Measurements from ENCODE around the gene NINJ1.
A peak's percentile ranks its signal among the peaks of the same experiment; 100 is the strongest.

NINJ1 gene

DNA sequence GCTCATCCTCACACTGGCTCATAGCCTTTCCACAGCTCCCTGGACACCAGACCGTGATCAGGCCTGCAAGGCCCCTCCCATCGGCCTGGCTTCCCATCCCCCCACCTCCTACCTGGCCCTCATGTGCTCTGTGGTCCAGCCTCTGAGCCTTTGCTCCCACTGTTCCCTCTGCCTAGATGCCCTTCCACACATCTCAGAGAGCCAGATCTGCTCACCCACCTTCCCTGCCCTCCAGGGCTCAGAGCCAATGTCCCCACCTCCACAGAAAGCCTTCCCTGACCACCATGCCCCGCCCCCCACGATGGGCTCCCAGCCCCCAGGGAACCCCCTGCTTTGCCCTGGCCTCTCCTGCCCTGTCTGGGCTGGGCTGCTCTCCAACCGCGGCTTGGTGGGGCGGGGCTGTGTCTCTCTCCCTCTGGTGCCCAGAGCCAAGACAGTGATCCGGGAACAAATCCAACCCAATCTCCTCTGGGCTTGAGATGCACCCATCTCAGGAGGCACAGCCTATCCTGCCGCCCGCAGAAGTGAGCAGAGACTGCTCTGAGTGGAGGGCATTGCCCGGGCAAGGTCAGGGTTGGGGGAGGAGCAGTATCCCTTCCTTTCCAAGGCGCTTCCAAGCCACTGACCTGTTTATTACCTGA, 1.6 kb downstream of the NINJ1 start:
- no peak for DNase-seq

DNA sequence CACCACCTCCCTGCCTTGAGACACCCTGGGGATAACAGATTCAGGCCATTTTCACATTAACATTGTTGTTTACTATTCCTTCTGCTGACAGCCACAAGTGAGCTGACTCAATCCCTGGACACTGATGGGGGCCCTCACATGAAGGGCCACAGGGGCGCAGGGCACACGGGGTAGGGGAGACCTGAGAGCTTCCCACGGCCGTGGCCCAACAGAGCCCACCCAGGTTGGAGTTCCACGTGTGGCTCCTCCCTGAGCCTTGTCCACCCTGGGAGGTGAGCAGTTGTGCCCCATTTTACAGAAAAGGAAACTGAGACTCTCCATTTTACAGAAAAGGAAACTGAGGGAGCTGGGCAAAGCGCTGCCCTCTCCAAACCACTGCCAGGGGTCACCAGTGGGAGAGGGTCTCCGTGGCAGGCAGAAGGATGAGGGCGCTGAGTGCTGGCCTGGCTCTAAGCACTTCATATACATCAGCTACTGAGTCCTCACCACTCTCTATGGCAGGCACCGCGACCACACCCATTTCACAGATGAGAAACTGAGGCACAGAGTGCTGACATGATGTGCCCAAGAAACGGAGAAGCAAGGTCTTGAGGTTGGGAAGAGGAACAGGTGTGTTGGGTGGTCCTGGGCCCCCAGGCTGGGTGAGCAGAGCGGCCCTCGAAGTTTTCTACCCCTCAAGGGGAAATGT, 2.3 kb downstream of the NINJ1 start:
- no peak for DNase-seq

DNA sequence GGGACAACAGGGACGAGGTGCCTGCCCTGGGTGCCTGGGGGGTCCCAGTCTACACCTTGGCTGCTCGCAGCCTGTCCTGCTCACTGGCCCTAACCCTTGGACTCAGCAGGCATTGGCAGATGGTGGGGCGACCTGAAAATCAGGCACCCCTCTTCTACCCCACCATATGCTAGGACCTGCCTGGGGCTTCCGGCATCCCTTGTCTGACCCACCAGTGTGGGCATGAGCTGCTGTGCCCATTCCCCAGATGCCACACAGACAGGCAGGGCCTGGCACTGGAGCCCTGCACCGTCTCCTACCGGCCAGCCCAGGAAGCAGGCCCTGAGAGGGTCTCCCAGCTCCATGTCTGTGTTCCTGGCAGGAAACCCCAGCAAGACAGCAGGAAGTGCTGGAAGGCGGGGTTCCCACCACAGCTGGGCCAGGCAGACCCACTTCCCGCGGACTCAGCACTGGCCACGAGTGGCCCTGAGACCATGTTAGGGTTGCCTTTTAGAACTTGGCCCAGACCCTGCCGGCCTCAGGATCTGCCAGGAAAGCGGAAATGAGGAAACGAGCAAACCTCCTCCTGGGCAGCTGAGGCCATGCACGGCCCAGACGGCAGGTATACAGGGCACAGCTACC, 3.1 kb downstream of the NINJ1 start:
- DNase-seq = no peak

DNA sequence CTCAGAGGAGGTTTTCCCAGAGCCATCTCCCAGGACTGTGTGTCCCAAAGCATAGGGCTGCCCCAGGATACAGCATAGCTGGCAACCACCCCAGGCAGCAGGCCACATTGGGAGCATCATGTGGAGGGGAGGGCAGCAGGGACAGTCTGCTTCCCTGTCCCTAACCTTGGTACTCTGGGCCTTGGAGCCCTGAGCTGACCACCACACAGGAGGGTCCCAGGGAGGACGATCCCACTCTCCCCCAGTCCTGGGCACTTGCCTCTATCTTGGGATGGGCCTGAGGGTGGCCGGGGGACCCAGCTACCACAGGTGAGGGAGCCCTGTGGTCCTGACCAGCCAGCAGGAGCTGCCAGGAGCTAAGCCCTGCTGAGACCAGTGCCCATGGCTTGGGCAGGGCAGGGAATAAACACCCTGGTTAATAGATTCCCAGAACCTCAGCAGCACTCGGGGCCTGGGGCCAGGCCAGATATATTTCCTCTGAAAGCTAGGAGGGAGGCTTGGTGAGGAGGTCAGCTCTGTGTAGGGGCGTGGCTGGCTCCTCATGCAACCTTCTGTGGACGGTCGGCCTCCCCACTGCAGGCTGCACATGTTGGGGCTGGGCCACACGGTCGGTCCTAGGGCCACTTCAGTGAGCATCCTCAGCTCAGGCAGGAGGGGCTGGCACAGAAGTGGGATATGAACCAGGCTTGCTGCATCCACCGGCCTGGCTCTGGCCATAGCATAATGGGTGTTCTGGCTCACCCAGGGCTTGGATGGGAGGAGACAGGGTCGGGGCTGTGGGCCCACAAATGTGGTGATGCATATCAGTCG, 4.2 kb downstream of the NINJ1 start:
- DNase-seq = no peak

DNA sequence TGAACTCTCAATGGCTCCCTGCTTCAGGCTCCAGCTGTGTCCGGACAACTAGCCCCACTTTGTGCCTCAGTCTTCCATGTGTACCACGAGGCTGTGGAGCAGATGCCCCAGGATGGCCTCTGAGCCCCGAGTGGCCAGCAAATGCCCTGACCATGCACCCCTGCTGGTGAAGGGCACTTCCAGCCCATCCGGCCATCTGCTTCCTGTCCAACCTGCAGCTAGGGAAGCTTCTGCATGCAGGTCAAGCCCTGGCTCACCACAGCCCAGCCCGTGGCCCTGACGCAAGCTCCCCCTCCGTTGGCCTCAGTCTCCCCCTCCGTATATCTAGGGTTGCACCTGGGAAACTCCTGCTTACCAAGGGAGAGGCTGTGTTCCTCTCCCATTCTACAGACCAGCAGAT, 4.8 kb downstream of the NINJ1 start:
- no peak for DNase-seq

DNA sequence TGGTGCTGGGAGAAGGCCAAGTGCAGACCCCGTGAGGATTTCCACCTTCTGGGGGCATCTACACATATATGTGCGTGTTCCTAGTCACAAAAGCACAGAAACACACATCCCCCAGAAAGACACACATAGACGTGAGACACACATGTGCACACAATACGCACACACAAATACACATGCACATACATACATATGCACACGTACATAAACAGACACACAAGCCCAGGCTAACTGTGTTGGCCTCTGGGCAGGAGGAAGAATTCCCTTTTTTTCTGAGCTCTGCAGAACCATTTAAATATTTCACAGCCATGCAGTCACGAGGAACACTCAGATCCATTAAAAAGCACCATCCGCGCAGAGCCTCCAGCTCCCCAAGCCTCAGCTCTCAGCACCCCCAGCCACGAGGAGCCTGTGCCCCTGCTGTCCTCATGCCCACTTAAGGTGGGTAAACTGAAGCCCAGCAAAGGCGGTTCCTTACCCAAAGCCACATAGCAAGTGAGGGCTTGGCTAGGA, 5.3 kb downstream of the NINJ1 start:
- DNase-seq = no peak

DNA sequence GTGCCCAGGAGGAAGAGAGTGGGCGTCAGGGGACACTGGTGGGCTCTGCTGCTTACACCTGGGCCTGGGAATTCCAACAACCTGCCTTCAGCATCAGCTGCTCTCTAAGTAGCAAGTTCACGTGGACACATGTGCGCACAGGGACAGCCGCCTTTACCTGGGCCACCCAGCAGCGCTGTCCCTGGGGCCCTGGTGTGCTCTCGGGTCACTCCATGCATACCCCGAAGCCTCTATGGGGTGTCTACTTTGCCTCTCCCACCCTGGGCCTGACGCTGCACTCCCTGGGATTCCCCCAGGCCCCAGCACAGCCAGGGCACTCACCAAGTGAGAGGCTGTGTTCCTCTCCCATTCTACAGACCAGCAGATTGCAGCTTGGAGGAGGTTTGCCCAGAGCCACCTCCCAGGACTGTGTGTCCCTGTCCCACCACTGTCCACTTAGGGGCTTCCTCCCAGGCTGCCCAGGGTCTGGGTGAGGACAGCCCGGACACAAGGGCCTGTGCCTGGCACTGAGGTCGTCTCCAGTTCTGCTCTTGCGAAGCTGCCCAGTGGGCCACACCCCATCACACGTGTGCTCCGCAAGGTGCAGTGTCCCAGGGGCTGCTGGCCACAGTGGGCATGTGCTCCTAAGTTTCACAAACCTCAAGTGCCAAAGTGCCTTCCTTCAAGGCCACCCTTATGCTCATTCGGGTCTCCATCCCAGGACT, 5.9 kb downstream of the NINJ1 start:
- no peak for DNase-seq

DNA sequence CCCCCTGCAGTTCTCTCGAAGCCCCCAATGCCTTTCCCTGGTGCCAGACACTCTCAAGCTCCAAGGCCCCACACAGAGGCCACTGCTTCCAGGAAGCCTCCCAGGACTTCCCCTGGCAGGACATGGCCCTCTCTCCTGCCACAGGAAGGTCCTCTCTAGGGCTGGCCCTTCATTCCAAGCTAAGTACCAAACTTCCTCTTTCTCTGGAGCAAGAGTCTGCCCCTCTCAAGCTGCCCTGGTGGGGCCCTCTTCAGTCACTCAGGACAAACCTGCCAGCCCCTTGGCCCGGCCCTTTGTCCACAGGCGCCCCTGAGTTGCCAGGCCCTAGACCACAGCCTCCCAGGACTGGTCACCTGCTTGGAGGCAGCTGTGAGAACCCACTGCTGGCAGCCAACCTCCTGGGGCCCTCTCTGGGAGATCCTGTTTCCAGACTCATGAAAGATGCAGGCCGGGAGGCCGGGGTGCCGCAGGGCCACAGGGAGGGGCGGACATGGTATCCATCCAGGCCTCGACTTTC, 6.6 kb downstream of the NINJ1 start:
- no peak for DNase-seq

DNA sequence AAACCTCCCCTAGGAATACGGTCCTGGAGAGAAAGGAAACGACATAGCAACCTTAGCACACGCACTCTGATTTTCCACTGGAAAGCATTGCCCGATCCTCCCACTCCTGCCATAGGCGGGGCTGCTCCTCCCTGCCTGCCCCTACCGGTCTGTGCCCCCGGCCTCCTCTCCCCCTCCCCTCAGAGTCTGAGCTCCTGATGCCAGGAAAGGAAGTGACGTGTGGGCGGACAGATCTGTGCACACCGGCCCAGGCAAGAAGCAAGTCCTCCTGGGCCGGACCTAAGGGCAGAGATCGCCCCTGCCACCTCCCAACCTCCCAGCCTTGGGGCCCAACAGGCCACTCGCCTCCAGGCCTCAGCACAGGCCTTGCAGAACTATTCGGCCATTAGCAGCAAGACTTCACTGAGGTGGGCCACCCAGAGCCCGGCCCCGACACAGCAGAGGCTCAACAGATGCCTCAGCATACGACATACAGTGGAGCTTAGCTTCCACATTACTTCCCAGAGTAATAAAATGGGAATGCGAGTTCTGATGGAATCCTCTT, 7.2 kb downstream of the NINJ1 start:
- peak; percentile 64 for DNase-seq

DNA sequence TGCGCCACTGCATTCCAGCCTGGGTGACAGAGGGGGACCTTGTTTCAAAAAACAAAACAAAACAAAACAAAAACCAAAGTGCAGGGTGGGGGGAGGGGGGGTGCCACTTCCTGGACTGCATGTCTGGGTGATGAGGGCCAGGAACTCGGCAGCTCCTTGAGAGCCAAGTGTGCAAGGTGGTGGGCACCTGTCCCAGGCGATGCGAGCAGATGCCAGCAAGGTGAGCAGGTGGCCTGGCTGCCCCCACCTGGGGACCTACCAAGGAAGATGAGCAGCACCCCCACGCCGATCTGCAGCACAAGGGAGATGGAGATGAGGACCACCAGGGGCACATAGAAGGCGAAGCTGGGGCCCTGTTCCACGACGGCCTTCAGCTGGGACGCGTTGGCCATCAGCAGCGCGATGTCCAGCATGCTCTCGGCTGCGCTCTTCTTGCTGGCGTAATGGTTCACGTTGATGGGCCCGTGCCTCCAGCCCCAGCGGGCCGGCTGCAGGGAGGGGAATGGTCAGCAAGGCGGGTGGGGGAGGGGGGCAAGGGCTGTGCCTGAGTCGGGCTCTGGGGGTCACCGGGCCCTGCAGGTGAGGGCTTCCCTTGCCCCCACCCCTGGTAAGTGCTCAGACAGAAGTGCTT, 7.8 kb downstream of the NINJ1 start:
- no peak for DNase-seq

DNA sequence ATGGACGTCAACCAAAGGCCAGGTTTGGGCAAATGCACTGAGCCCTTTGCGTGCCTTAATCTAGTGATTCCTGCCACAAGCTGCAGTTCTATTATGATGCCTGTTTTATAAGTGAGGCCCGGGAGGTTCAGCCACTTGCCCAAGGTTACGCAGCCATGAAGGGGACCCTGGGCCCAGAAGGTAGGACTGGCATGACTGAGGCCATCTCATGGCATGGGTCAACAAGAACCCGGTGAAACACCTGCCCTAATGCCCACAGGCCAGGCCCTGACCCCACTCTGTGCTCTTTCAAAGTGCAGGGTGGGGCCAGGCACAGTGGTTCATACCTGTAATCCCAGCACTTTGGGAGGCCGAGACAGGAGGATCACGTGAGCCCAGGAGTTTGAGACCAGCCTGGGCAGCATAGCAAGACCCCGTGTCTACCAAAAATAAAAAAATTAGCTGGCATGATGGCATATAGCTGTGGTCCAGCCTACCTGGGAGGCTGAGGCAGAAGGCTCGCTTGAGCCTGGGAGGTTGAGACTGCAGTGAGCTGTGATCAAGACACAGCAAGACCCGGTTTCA, 8.6 kb downstream of the NINJ1 start:
- no peak for DNase-seq

DNA sequence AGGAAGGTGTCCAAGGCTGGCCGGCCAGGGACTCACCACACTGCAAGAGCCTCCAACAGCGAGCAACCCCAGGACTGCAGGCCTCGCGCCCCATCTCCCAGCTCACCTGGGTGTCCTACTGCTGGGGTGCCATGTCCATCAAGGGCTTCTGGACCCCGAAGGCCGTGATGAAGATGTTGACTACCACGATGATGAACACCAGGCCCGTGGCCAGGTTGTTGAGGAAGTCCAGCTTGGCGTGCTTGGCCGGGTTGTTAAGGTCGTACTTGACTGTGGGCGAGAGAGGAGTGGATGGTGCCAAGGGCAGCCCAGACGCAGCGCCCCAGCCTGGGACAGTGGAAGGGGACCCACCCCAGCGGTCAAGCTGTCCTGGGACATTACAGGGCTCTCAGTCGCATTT, 9.3 kb downstream of the NINJ1 start:
- DNase-seq = no peak

DNA sequence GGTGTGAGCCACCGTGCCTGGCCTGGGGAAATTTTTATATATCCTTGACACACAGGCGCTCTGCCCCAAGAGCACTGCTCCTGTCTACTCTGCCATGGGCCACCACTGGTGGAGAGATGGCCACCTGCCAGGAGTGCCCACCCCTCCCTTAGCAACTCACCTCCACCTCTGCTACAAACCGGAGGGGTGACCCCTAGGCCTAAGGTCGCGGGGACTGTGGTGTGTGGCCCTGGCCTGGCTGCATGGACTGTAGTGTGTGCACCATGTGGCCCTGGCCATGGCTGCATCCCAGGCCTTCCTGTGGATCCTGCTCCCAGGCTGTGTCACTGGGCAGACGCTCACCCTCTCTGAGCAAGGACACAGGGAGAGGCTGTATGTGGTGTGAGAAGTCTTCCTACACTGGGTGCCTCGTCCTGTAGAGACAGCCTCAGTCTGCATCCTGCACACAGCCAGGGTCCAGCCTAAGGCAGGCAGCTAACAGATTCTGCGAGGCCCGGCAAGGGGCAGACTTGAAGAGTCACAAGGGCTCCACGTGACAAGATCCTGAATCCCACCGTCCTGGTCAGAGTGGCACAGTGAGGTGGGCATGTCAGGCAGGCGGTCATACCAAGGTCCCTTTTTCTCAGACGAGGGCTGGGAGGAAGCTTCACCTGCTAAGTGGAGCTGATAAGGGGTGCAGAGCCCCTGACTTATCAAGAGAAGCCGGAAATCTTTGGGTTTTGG, 10.3 kb downstream of the NINJ1 start:
- no peak for DNase-seq

DNA sequence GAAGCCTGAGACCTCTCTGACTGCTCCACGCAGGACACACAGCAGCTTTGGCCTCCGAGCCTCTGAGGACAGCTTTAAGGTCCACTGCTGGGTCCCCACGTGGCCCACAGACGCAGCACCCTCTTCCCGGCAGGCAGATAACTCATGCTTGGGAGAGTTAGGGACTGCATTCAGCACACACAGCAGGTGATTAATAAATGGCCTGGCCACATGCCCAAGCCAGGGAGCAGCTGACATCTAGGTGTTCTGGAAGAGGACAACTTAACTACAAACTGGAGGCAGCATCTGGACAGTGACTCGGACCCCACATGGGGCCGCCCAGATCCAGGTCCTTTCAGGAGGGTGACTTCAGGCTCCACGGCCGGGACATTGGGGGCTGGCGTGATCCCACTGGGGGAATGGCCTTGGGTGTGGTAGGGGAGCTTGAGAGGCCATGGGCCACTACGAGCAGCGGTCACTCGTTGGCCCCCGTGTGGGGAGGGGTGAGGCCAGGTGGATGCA, 11.3 kb downstream of the NINJ1 start:
- DNase-seq = no peak

DNA sequence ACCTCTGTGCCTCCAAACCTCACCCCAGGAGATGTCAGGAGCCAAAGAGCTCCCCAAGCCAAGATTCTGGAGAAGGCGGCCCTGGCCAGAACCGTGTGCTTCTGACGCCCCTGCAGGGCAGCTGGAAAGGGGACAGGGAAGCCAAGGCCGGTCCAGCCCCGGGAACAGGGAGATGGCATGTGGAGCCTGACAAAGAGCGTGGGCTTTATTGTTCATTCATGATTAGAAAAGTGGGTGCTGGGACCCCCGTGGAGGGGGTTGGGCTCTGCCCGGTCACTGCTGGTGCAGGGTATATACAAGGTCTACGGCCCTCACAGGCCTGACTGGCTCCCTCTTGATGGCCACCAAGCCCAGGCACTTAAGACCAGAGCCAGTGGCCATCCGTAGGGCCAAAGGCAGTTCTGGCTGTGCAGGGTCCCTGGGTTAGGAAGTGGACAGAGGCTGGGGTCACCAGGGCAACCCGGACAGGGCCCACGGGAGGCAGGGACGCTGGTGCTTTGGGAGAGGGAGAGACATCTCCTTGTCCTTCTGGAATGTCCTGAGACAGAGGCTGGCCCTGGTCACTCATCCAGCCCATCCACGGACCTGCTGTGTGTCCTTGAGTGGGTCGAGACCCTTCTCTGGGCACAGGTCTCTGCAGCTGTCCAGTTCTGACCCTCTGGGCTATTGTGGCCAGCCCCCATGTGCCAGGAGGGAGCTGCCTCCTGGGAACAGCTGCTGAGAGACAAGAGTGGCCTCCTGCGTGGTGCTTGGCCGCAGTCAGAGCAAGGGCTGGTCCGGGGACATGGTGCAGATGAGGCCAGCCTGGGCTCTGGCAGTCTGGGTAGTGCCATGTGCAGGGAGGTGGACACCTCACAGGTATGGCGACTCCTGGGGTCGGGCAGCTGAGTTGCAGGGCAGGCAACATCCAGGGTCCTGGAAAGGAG, 12.5 kb downstream of the NINJ1 start:
- no peak for DNase-seq

DNA sequence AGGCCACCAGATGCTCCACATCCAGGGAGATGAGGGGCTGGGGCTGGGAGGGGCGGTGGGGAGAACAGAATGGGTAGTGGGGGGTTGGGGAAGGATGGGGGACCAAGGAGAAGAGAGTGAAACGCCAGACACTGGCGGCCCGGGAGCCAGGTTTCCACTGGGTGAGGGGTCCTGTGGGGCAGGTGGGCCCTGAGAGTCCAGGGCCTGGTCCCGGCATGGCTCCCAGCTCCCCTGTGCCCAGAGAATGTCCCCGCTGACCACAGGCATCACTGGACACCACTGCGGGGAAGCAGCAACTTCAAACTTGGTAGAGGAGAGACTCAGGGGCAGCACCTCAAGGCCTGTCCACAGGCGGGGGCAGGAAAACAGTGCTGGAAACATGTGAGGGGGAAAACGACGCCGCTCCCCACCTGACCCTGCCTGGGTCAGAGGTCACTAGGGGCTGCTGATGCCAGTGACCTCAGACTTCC, 13.2 kb downstream of the NINJ1 start:
- no peak for DNase-seq

DNA sequence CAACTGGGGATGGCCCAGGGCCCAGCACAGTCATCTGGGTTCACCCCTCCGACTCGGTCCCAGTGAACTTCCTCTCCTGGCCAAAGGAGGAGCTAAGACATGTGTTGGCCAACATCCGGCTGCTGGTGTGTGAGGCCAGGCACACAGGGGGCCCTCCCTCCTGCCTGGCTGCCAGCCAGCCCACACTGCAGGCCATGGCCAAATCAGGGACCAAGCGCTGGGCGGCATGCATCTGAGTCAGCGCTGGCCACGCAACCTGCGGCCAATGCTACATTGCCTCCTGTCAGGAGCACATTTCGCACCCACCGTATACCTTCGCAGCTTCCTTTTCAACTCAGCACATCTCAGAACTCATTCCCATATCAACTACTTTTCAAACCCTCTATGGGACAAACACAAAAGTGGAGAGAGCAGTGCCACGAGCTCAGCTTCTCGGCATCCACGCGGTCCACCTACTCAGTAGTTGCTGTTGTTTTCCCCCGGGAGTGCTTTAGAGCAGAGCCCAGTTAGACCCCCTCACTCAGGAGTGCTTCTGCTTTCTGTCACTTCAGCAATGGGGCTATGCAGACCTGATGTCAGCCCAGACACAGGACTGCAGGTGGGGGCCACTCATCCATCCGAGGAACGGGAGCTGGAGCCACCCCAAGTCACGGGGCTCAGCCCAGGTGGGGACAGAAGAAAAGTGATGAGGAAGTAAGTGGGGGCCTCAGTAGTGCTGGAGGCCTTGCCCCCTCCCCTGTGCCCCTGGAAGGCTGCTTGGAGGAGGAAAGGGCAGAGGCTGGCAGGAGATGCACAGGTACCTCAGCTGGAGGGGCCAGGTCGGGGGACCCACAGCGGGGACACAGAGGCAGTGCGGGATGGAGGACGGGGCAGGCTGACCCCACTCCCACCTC, 13.9 kb downstream of the NINJ1 start:
- no peak for DNase-seq

DNA sequence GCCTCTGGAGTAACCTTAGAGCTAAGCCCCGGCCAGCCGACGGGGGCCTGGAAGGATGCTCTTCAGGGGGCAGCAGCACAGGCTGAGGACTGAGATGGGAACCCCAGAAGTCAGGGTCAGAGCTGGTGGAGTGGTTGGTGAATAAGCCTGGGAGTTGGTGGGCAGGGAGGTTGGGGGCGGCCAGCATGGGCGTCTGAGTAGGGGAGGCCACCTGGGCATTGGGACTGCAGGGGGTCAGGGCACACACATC, 14.4 kb downstream of the NINJ1 start:
- no peak for DNase-seq

Measured in NCI-H1436 (cell line).